Inflammatory macrophage (primary cell): ENCODE data around the gene IFNAR1.

Source experiments
- DNase-seq, 2 donors: peaks; one replicate each; pipeline ENCODE4 v3.0.0-alpha.2; 2020 to 2022

The IFNAR1 gene

DNA sequence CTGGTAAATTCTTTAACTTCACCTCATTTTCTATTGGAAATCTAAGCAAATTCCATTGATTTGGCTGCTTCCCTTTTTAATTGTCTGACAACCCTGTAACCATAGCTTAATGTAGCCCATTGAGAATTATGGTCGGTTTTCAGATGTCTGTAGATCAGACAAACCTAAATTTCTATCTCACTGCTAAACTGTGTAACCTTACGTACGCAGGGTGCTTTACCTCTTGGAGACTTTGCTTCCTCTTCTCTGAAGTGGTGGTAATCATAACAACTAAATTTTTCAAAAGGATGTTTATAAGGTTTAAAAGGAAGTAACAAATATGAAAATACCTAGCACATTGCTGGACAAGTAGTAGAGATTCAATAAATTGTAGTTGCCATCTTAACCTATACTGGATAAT, 25.9 kb downstream of the IFNAR1 start:
- DNase-seq, result no peak

DNA sequence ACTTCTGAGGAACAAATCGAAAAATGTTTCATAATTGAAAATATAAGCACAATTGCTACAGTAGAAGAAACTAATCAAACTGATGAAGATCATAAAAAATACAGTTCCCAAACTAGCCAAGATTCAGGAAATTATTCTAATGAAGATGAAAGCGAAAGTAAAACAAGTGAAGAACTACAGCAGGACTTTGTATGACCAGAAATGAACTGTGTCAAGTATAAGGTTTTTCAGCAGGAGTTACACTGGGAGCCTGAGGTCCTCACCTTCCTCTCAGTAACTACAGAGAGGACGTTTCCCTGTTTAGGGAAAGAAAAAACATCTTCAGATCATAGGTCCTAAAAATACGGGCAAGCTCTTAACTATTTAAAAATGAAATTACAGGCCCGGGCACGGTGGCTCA, 30.6 kb downstream of the IFNAR1 start:
- DNase-seq, result no peak

GRCh38 chr21:33355996-33356395, 31.2 kb downstream of the IFNAR1 start:
- DNase-seq, result no peak

GRCh38 chr21:33357177-33357576, 32.4 kb downstream of the IFNAR1 start:
- DNase-seq, result no peak

- no peak for DNase-seq
Measured at GRCh38 chr21:33359446-33359845, 34.7 kb downstream of the IFNAR1 start.

- peak in 1 of 2 donors; percentile 17 for DNase-seq
Measured at GRCh38 chr21:33360281-33360680, 35.5 kb downstream of the IFNAR1 start.

DNA sequence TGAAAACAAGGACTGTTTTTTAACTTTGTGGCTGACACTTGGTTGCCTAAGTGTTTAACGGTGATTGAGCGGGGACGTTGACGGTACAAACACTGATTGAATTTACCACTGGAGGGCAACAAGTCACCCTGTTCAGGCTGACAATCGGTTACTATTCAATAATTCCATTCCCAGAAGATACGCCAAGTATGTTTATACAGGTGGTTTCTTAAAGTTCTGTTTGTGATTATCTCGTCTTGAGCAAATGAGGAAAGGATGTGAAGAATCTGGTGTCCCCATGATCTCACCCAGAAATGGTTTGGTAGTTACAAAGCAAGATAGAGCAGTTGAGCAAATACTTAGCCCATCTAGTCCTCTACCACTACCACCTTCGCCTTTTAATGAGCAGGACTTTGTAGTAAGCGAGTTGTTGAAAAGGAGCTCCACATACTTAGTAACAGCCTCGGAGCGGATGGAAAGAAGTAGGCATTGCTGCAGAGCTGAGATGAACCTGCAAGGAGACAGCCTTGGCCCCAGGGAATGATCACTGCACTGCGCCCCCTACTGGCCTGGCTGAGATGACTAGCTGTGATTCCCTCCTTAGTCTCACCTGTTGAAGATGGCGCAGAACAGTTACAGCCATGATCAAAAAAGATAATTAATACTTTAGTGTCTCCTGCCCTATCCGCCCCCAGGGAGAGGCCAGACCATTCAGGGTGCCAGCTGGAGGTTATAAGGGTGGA, 36.3 kb downstream of the IFNAR1 start:
- peak; percentile 64 to 69 for DNase-seq

DNA sequence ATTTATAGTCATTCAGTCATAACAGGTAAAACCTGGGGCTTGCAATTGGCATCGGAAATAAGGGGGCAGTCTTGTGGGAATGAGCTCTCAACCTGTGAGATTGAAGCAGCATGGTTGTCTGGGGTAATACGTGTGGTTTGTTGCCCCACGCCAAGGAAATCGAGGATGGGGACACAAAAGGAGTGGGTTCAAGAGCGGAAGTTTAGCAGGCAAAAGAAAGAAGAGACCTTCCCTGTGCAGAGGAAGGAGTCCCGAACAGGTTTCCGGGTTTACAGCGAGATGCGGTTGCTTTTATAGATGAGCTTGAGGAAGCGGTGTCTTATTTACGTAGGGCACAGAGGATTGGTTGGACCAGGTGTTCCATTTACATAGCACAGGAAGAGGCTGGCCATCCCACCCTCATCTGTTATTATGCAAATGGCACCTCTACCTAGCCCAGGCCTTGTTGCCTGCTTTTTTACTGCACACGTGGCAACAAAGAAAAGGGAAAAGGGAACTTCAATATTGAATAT, 37.3 kb downstream of the IFNAR1 start:
- peak; percentile 78 to 79 for DNase-seq

DNA sequence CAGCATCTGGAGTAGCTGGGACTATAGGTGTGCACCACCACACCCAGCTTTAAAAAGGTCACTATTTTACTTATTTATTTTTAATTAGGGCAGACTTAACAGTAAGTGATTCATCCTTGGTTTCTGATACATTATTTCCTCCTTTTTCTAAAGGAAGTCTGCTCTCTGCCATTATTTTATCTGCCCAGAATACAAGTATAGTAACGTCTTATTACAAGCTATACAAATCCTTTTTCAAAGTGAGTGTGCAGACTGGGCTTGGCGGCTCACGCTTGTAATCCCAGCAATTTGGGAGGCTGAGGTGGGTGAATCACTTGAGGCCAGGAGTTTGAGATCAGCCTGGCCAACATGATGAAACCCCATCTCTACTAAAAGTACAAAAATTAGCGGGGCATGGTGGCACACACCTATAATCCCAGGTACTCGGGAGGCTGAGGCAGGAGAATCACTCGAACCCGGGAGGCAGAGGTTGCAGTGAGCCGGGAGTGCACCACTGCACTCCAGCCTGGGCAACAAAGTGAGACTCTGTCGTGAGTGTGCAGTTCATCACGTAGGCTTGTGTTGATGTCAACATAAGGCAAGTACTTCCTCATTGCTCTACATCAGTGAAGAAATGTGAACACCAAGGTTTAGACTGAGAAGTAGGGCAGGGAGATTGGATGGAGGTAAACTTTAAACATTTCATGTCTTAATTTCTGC, 39.3 kb downstream of the IFNAR1 start:
- peak; percentile 86 for DNase-seq

DNA sequence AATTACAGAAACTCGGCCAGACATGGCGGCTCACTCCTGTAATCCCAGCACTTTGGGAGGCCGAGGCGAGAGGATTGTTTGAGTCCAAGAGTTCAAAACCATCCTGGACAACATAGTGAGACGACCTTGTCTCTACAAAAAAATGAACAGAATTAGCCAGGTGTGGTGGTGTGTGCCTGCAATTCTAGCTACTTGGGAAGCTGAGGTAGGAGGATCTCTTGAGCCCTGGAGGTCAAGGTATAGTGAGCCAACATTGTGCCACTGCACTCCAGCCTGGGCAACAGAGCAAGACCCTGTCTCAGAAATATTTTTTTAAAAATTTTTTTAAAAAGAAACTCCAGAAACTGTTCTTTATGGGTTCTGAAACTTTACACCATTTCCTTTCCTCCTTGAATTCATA, 40.1 kb downstream of the IFNAR1 start:
- DNase-seq, result no peak

- no peak for DNase-seq
Measured at GRCh38 chr21:33367309-33367973, 42.7 kb downstream of the IFNAR1 start.

DNA sequence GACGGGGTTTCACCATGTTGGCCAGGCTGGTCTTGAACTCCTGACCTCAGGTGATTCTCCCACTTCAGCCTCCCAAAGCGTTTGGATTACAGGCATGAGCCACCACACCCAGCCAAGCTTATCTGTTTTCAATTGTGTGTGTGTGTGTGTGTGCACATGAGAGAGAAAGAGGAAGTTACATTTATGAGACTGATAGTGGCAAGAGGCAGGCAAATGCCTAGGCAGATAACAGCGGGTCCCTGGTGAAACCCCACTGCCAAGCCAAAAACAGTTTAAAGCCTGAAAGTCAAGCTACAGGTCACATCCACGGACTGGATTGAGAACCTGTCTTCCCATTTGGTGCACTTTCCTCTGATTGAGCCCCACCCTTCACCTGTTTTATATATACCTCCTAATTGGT, 43.4 kb downstream of the IFNAR1 start:
- DNase-seq, result no peak

DNA sequence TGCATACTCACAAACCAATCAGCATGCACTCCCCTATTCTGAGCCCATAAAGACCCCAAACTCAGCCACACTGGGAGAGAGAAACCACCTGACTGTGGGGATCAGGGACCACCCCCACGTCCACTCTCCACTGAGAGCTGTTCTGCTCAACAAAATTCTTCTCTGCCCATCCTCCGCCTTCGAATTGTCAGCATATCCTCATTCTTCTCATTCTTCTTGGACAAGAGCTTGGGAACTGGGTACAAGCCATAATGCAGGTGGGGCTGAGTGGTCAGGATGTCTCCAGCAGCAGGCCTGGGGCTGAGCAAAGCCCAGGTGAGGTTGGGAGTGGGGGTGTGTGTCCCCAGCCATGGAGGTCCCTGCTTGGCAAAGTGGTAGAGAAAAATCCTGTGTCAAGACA, 43.8 kb downstream of the IFNAR1 start:
- DNase-seq, result no peak

GRCh38 chr21:33369586-33369985, 44.8 kb downstream of the IFNAR1 start:
- no peak for DNase-seq

GRCh38 chr21:33370305-33370704, 45.5 kb downstream of the IFNAR1 start:
- DNase-seq, result no peak

- DNase-seq, result no peak
Measured at GRCh38 chr21:33371366-33371765, 46.6 kb downstream of the IFNAR1 start.

- no peak for DNase-seq
Measured at GRCh38 chr21:33372582-33372981, 47.8 kb downstream of the IFNAR1 start.

DNA sequence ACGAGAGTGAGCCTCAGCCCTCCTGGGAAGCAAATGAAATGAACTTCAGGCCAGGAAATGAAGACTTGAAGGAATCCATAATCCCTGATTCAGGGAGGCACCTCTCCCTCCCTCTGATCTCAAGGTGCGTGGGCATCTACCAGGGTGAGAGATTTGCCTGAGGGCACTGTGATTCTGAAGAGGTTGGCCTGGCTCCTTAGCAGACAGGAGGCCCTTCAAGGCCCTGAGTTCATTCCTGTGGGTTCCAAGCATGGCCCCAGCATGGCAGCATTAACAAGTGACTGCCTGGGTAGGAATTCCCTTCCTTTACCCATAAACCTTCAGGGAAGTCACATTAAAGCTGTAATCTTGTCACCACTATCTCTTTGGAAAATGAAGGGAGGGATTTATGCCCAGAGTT, 48.7 kb downstream of the IFNAR1 start:
- DNase-seq, result no peak

- peak; percentile 57 to 70 for DNase-seq
Measured at GRCh38 chr21:33374080-33374449, 49.3 kb downstream of the IFNAR1 start.

DNA sequence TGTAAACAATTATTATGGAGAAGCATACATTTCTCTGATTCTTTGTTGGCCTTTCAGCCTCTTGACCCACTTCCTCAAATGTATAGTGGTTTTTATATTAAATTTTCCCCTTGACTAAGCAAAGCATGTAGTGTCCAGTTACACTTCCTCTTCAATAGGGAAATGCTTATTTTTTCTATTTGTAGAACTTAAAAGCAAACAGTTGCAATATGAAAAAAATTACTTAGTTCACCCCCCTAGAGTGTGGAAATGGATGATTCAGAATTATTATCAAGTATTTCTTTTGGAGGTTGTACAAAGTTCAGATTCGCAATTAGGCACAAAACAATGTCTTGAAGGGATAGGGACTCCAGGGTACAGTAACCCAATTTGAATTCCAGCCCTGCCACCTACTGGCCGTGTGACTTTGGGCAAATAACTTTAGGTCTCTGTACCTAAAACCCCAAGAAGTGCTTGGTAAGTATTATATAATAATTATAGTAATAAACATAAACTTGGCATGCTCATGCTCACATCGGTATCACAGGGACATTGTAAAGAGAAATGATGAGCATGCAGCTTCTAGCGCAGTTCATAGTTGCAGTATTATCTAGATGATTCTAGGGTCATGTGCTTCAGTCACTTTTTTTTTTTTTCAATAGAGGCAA, 49.8 kb downstream of the IFNAR1 start:
- peak; percentile 75 to 97 for DNase-seq

DNA sequence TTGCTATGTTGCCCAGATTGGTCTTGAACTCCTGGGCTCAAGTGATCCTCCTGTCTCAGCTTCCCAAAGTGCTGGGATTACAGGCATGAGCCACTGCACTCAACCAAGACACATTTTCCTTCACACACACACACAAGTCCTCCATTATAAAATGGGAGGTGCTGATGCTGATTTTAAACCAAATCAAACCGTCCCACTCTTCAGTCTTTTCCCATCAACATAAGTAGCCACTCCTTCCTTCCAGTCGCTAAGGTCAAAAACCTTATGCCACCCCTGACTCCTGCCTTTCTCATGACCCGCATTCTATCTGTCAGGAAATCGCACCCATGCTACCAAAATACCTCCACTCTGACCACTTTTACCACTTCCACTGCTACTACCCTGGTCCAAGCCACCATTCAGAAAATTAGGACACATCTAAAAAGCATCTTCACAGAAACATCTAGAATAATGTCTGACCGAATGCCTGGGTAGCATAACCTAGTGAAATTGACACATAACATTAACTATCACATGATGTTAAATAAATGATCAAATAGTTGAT, 50.4 kb downstream of the IFNAR1 start:
- DNase-seq, result no peak

DNA sequence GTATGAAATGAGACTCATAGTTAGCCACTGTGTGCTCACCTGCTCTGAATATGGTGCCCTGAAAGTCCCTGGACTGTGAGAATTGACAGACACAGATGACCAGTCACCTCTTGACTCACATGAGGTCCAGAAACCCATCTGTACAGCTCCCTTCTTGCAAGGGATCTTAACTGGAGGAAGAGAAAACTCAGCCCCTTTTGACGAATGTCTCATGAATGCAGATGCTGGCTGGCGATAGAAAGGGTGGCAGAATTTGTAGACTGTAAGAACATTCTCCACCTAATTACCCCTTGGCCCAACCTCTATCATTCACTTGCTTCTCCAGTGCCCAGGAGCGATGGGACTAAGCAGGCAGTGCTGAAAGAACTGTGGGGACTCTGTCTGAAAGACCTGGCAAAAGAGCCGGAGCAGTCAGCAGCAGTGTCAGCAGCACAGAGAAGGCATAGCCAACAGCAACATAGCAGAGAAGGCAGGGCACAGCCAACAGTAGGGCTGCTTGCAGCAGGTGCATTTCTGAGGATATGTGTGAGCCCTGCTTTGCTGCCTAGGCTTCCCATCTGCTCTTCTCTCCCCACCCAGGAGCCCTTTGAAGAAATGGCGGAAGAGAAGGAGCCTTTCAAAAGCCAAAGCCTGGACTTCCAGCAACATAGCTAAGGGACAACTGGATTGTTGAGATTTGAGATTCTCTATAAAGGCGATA, 52.6 kb downstream of the IFNAR1 start:
- no peak for DNase-seq
